HCT116 (cell line): Measurements from ENCODE around the gene COG8. TPM values are rescaled to one million over a fixed set of nuclear protein-coding genes. Genes with fewer than 3 reads are reported as not detected.

Experiments used
- ATAC-seq: fragments of 200-7000 bp; cut with Tn5 transposase; 2 replicates; pipeline ENCODE4 v1.9.1; 2020; ENCODE audit warnings: mild to moderate bottlenecking, moderate library complexity
- BruUV-seq: library from RNA; stranded (reverse); fragments of 400-500 nt; replicated peaks from 2 replicates; lab custom pipeline; 2021; lab: Mats Ljungman, UMichigan
- CTCF ChIA-PET: fragments of 300-600 bp; sonication (Branson Sonifier 250); formaldehyde crosslinking; loops from one replicate; lab custom pipeline; 2021; ENCODE audit warnings: antibody characterized with exemption; lab: Charles Lee
- POLR2A ChIA-PET: fragments of 300-600, 350-600 bp; sonication (Branson Sonifier 250); formaldehyde crosslinking; loops from one replicate; lab custom pipeline; 2021; ENCODE audit warnings: antibody characterized with exemption; lab: Charles Lee
- RAD21 ChIA-PET, 2 experiments: fragments of 300-600 bp; sonication (Branson Sonifier 250); formaldehyde crosslinking; loops; one replicate each; lab custom pipeline; 2023; ENCODE audit warnings: low total read pairs in 2 of 2; ENCODE audit not compliant: uncharacterized antibody in 2 of 2, unreplicated experiment in 2 of 2, low non-redundant PET in 1 of 2; lab: Charles Lee
- DNase-seq: peaks from one replicate; pipeline ENCODE4 v3.0.0-alpha.2; 2010; ENCODE audit warnings: low read depth, low spot score
- H2AFZ ChIP-seq: fragments of 200-600 bp; shearing (Covaris generic), sonication (generic); 2 replicates; pipeline ENCODE4 v1.6.1; 2017; ENCODE audit warnings: low read depth, mixed run types, mixed read lengths, antibody characterized with exemption, low read length; ENCODE audit not compliant: poor library complexity, severe bottlenecking
- H3K27ac ChIP-seq: 2 replicates; pipeline ENCODE4 v1.5.1; 2012; ENCODE audit warnings: low read depth, low read length
- H3K27me3 ChIP-seq: fragments of 200-600 bp; sonication (generic); 2 replicates; pipeline ENCODE4 v1.6.1; 2016; ENCODE audit warnings: mixed run types, low read length, mixed read lengths; ENCODE audit not compliant: insufficient read depth
- H3K36me3 ChIP-seq, 2 experiments: fragments of 200-500 bp in 1 of 2; fragments of 200-600 bp in 1 of 2; sonication (Bioruptor generic) in 1 of 2; sonication (generic) in 1 of 2; 2 replicates each; pipeline versions ENCODE4 v1.5.1 to v1.6.1; 2014 to 2016; ENCODE audit warnings: low read length in 2 of 2, inconsistent platforms in 1 of 2, mixed read lengths in 1 of 2, mixed run types in 1 of 2; ENCODE audit not compliant: insufficient read depth in 2 of 2, control insufficient read depth in 1 of 2
- H3K4me1 ChIP-seq, 2 experiments: fragments of 200-600 bp in 1 of 2; sonication (generic) in 1 of 2; 2 replicates each; pipeline versions ENCODE4 v1.5.1 to v1.6.1; 2012 to 2017; ENCODE audit warnings: low read length in 2 of 2, inconsistent platforms in 1 of 2, mild to moderate bottlenecking in 1 of 2, mixed read lengths in 1 of 2, mixed run types in 1 of 2, moderate library complexity in 1 of 2; ENCODE audit not compliant: insufficient read depth in 2 of 2, control insufficient read depth in 1 of 2
- H3K4me2 ChIP-seq: fragments of 200-600 bp; sonication (generic); 2 replicates; pipeline ENCODE4 v1.6.1; 2017; ENCODE audit warnings: mixed run types, low read length, mixed read lengths
- H3K4me3 ChIP-seq, 2 experiments: fragments of 200-600 bp in 1 of 2; sonication (generic) in 1 of 2; replicated peaks in 1 of 2; 2 replicates each; pipeline ENCODE4 v1.5.1; 2011 to 2016; ENCODE audit warnings: low read length in 2 of 2, control low read depth in 1 of 2, low read depth in 1 of 2, mild to moderate bottlenecking in 1 of 2, mixed read lengths in 1 of 2, mixed run types in 1 of 2
- H3K79me2 ChIP-seq: fragments of 200-600 bp; sonication (generic); 2 replicates; pipeline ENCODE4 v1.6.1; 2017; ENCODE audit warnings: mild to moderate bottlenecking, mixed run types, low read length, moderate library complexity, mixed read lengths; ENCODE audit not compliant: insufficient read depth
- H3K9ac ChIP-seq: fragments of 200-600 bp; sonication (generic); 2 replicates; pipeline ENCODE4 v1.6.1; 2016; ENCODE audit warnings: low read length, mixed read lengths
- H3K9me2 ChIP-seq: fragments of 200-600 bp; sonication (generic), shearing (Covaris generic); 2 replicates; pipeline ENCODE4 v1.6.1; 2017; ENCODE audit warnings: mixed run types, mild to moderate bottlenecking, moderate library complexity; ENCODE audit not compliant: insufficient read depth
- H3K9me3 ChIP-seq, 2 experiments: fragments of 200-500 bp in 1 of 2; fragments of 200-600 bp in 1 of 2; sonication (Bioruptor generic) in 1 of 2; sonication (generic) in 1 of 2; 2 replicates each; pipeline ENCODE4 v1.6.1; 2014 to 2017; ENCODE audit warnings: low read length in 2 of 2, mixed read lengths in 2 of 2, inconsistent platforms in 1 of 2, low read depth in 1 of 2, mild to moderate bottlenecking in 1 of 2, mixed run types in 1 of 2, moderate library complexity in 1 of 2; ENCODE audit not compliant: control insufficient read depth in 1 of 2, insufficient read depth in 1 of 2
- H4K20me1 ChIP-seq: fragments of 200-600 bp; sonication (generic), shearing (Covaris generic); 2 replicates; pipeline ENCODE4 v1.6.1; 2017; ENCODE audit warnings: mixed run types, mild to moderate bottlenecking, moderate library complexity; ENCODE audit not compliant: insufficient read depth
- CBX3 ChIP-seq: IDR thresholded peaks from 2 replicates; pipeline ENCODE4 v1.6.1; 2012; ENCODE audit warnings: low read depth
- CEBPB ChIP-seq: IDR thresholded peaks from 2 replicates; pipeline ENCODE4 v1.6.1; 2012; ENCODE audit warnings: low read depth
- EGR1 ChIP-seq: IDR thresholded peaks from 2 replicates; pipeline ENCODE4 v1.6.1; 2012; ENCODE audit warnings: low read depth
- EZH2 ChIP-seq: fragments of 200-600 bp; sonication (generic); IDR thresholded peaks from 2 replicates; pipeline ENCODE4 v1.6.1; 2017; ENCODE audit warnings: antibody characterized with exemption, mixed run types
- EZH2phosphoT487 ChIP-seq: fragments of 200-600 bp; IDR thresholded peaks from 2 replicates; pipeline ENCODE4 v1.6.1; 2018; ENCODE audit warnings: antibody characterized with exemption, borderline replicate concordance
- FOSL1 ChIP-seq: IDR thresholded peaks from 2 replicates; pipeline ENCODE4 v1.6.1; 2012; ENCODE audit warnings: low read depth
- JUND ChIP-seq: IDR thresholded peaks from 2 replicates; pipeline ENCODE4 v1.6.1; 2012
- MAX ChIP-seq: IDR thresholded peaks from 2 replicates; pipeline ENCODE4 v1.6.1; 2012
- POLR2A ChIP-seq: IDR thresholded peaks from 2 replicates; pipeline ENCODE4 v1.7.0; 2011; ENCODE audit warnings: borderline replicate concordance; ENCODE audit not compliant: insufficient read depth, insufficient read length; ENCODE audit errors: extremely low read depth
- RAD21 ChIP-seq: IDR thresholded peaks from 2 replicates; pipeline ENCODE4 v1.6.1; 2012; ENCODE audit warnings: low read depth, mild to moderate bottlenecking
- REST ChIP-seq: IDR thresholded peaks from 2 replicates; pipeline ENCODE4 v1.6.1; 2012; ENCODE audit warnings: low read depth
- SIN3A ChIP-seq: IDR thresholded peaks from 2 replicates; pipeline ENCODE4 v1.6.1; 2012; ENCODE audit warnings: low read depth
- SP1 ChIP-seq: IDR thresholded peaks from 2 replicates; pipeline ENCODE4 v1.6.1; 2012; ENCODE audit warnings: low read depth
- TCF7L2 ChIP-seq: IDR thresholded peaks from 2 replicates; pipeline ENCODE4 v1.7.0; 2011; ENCODE audit warnings: borderline replicate concordance, inconsistent platforms; ENCODE audit not compliant: insufficient read depth, insufficient read length; ENCODE audit errors: extremely low read depth
- YY1 ChIP-seq: IDR thresholded peaks from 2 replicates; pipeline ENCODE4 v1.6.1; 2011; ENCODE audit warnings: low read length, low read depth, moderate library complexity, mild to moderate bottlenecking; ENCODE audit not compliant: insufficient replicate concordance; ENCODE audit errors: extremely low read depth
- ZBTB33 ChIP-seq: IDR thresholded peaks from 2 replicates; pipeline ENCODE4 v1.6.1; 2011; ENCODE audit warnings: mild to moderate bottlenecking, low read length, moderate library complexity; ENCODE audit not compliant: insufficient replicate concordance; ENCODE audit errors: extremely low read depth
- ZFX ChIP-seq: fragments of 450-650 bp; IDR thresholded peaks from 2 replicates; pipeline ENCODE4 v1.6.1; 2017
- intact Hi-C: fragments of 100-400 bp; cut with micrococcal nuclease; formaldehyde crosslinking; loops from 2 replicates; pipeline ENCODE4 v1.10.0; 2022
- total RNA-seq: library from RNA; stranded (reverse); gene quantifications from one replicate; pipeline ENCODE4 v1.2.1, GENCODE V29; 2021; ENCODE audit not compliant: unreplicated experiment

COG8 gene
- total RNA-seq, 1 experiment from 2014 or later = 50.3 TPM

DNA sequence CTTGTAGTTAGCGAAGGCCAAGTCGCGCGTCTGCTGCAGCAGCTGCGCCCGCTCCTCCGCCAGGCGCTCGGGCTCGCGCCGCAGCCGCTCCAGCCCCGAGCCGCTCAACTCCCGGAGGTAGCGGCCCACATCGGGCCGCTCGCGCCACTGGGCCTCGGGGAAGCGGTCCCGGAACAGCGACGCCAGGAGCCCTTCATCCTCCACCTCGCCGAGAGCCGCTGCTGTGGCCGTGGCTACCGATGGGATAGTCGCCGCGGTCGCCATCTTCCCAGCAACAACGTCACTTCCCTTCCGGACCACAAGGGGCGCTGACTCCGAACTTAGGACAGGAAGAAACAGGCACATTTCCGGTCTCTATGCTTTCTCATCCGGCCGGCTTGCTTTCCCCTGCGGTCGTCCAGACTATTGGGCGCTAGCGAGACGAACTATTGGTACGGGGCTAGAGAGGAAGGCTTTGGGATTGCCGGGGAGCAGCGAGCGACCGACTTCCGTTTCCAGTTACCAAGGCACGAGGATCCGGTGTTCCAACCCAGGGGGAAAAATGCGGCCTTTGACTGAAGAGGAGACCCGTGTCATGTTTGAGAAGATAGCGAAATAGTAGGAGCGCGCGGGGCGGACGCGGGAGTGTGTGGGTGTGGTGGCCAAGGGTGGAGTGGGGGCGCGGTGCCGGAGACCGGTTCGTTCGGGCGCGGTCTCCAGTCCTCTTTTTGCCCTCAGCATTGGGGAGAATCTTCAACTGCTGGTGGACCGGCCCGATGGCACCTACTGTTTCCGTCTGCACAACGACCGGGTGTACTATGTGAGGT lies at the start of gene COG8, which contains the start of gene NIP7 (continued):
- TF ChIP-seq MAX (peak; percentile 97), TCF7L2 (no peak), CEBPB (no peak), CBX3 (peak; percentile 83), SIN3A (peak; percentile 93), RAD21 (no peak), JUND (no peak), ZFX (peak; percentile 57; the same call in 1 of the 2 replicates)
- TF ChIP-seq, all 23 proteins: peak for 11

- Histone ChIP-seq H3K27me3 (no peaks in the 10 kb centered on the region), H3K27ac (peak overlapping the region; percentile 83), H4K20me1 (no peaks in the 10 kb centered on the region), H3K4me1 (peaks cover 28 to 43% of the 10 kb centered on the region in 2 experiments), H2AFZ (no peak overlapping the region), H3K9me3 (no peaks in the 10 kb centered on the region), H3K36me3 (peaks cover 28% of the 10 kb centered on the region in 2 experiments), H3K4me2 (peak overlapping the region; percentile 86), H3K9ac (peak overlapping the region; percentile 89), H3K79me2 (peaks cover 50% of the 10 kb centered on the region), H3K9me2 (no peaks in the 10 kb centered on the region), H3K4me3 (peak overlapping the region; percentile 64 to 78)
- intact Hi-C loops = no loop called here
- CTCF ChIA-PET = interaction anchor here (1.3 to 2.3 kb wide), 2 partner anchors 9 to 12 kb away, joined by 4 to 14 read pairs; no protein-coding TSS in a partner anchor
- TF ChIP-seq YY1 = no peak
- TF ChIP-seq POLR2A = no peak
- no peak for TF ChIP-seq SP1
- no peak for TF ChIP-seq EGR1
- no peak for TF ChIP-seq EZH2phosphoT487
- TF ChIP-seq SIN3A = no peak
- TF ChIP-seq ZBTB33 = no peak
- no peak for TF ChIP-seq REST
- TF ChIP-seq TCF7L2 = no peak
- no peak for TF ChIP-seq RAD21
- TF ChIP-seq FOSL1 = no peak
- TF ChIP-seq EZH2 = no peak
- ATAC-seq (no peak), DNase-seq (no peak)
- POLR2A ChIA-PET = interaction anchor here (0.6 to 3.8 kb wide), 3 partner anchors 9 to 259 kb away, joined by 3 to 12 read pairs (median 4); no protein-coding TSS in a partner anchor
- RAD21 ChIA-PET = no interaction called here
- no TSS peak for BruUV-seq
Measured at GRCh38 chr16:69386596-69386995, 47.2 kb upstream of the COG8 start.
